ENCODE results near the gene RAB4A. TPM values are rescaled to one million over a fixed set of nuclear protein-coding genes. Genes with fewer than 3 reads are reported as not detected.
A peak's percentile ranks its signal among the peaks of the same experiment; 100 is the strongest.

The RAB4A gene
- total RNA-seq (10 to 100 TPM; 32.3 to 54.4 TPM), polyA plus RNA-seq (10 to 100 TPM; 20.2 to 20.7 TPM)
- long read RNA-seq, donor 1, transcript RAB4A-201 (8 exons, 2,966 nt) = major isoform, 24 of 25 reads
- long read RNA-seq, donor 1, partial matches to known transcripts = 0 of 25 reads
- long read RNA-seq, donor 1, other reads (novel, unspliced or antisense) = 0 of 25 reads
- long read RNA-seq, donor 2, transcript RAB4A-201 (8 exons, 2,966 nt) = major isoform, 13 of 15 reads
- long read RNA-seq, donor 2, partial matches to known transcripts = 0 of 15 reads
- long read RNA-seq, donor 2, other reads (novel, unspliced or antisense) = 0 of 15 reads
- long read RNA-seq, donor 3, transcript RAB4A-201 (8 exons, 2,966 nt) = major isoform, 13 of 13 reads
- long read RNA-seq, donor 3, partial matches to known transcripts = 0 of 13 reads
- long read RNA-seq, donor 3, other reads (novel, unspliced or antisense) = 0 of 13 reads
- long read RNA-seq, donor 4, transcript RAB4A-201 (8 exons, 2,966 nt) = major isoform, 9 of 10 reads
- long read RNA-seq, donor 4, partial matches to known transcripts = 0 of 10 reads
- long read RNA-seq, donor 4, other reads (novel, unspliced or antisense) = 0 of 10 reads
- long read RNA-seq, donor 5, transcript RAB4A-201 (8 exons, 2,966 nt) = major isoform, 33 of 34 reads
- long read RNA-seq, donor 5, partial matches to known transcripts = 0 of 34 reads
- long read RNA-seq, donor 5, other reads (novel, unspliced or antisense) = 0 of 34 reads

GRCh38 chr1:229270547-229271447 is at the start of gene RAB4A:
RAB4A (plus strand) TSS chr1:229271111; CDS start chr1:229271340, 229 bp downstream.
- Histone ChIP-seq H3K4me3 (peak within 1 kb of the TSS; percentile 53), H3K9ac (ENCODE audit: insufficient read depth in 1 of 2, low read length in 2 of 2) (peak within 1 kb of the TSS; percentile 65 to 80), H3K9me3 (ENCODE audit: control insufficient read depth in 4 of 4, insufficient read depth in 3 of 4, low read length in 3 of 4) (peaks cover 0 to 6% (median 0%) of the 10 kb centered on the region in 4 donors), H3K27ac (ENCODE audit: low read depth in 1 of 2, low read length in 1 of 2) (peak within 1 kb of the TSS; percentile 20 to 94), H3K4me1 (ENCODE audit: control insufficient read depth in 5 of 5, insufficient read depth in 5 of 5, low read length in 5 of 5) (peaks cover 11 to 19% (median 16%) of the 10 kb centered on the region in 5 donors), H3K36me3 (ENCODE audit: control insufficient read depth in 4 of 4, insufficient read depth in 4 of 4, low read length in 4 of 4) (no peaks in the 10 kb centered on the region), H3K27me3 (ENCODE audit: control insufficient read depth in 3 of 3, insufficient read depth in 3 of 3, low read length in 2 of 3) (no peaks in the 10 kb centered on the region)
- no peak for TF ChIP-seq CTCF (IDR thresholded peaks at IDR 0.05; ENCODE audit: control extremely low read depth, extremely low read depth)
- WGBS, 2 donors = 11 to 31% methylated on average over 39 to 95 of the region's 95 CpGs
- DNase-seq (peak; percentile 87 to 92 (median 89)), ATAC-seq (ENCODE audit: insufficient read depth, low FRiP score) (peak; percentile 92)

- Histone ChIP-seq H3K27ac (ENCODE audit: low read depth in 1 of 2, low read length in 1 of 2) (no peak overlapping the region), H3K9ac (ENCODE audit: insufficient read depth in 1 of 2, low read length in 2 of 2) (no peak overlapping the region), H3K36me3 (ENCODE audit: control insufficient read depth in 4 of 4, insufficient read depth in 4 of 4, low read length in 4 of 4) (no peaks in the 10 kb centered on the region), H3K4me1 (ENCODE audit: control insufficient read depth in 5 of 5, insufficient read depth in 5 of 5, low read length in 5 of 5) (peaks cover 0 to 11% (median 3%) of the 10 kb centered on the region in 5 donors), H3K27me3 (ENCODE audit: control insufficient read depth in 3 of 3, insufficient read depth in 3 of 3, low read length in 2 of 3) (no peaks in the 10 kb centered on the region), H3K4me3 (no peak overlapping the region), H3K9me3 (ENCODE audit: control insufficient read depth in 4 of 4, insufficient read depth in 3 of 4, low read length in 3 of 4) (peaks cover 0 to 3% (median 0%) of the 10 kb centered on the region in 4 donors)
- DNase-seq (no peak), ATAC-seq (ENCODE audit: insufficient read depth, low FRiP score) (no peak)
- WGBS, 2 donors = 98 to 100% methylated on average over 3 of the region's 3 CpGs
- no peak for TF ChIP-seq CTCF (IDR thresholded peaks at IDR 0.05; ENCODE audit: control extremely low read depth, extremely low read depth)
Observed at GRCh38 chr1:229222081-229222480, 48.8 kb upstream of the RAB4A start.

- H3K36me3 ChIP-seq (ENCODE audit: control insufficient read depth in 4 of 4, insufficient read depth in 4 of 4, low read length in 4 of 4) = no peaks in the 10 kb centered on the region
- H3K4me3 ChIP-seq = no peak overlapping the region
- ATAC-seq (ENCODE audit: insufficient read depth, low FRiP score) (no peak), DNase-seq (no peak)
- no peaks in the 10 kb centered on the region for H3K9me3 ChIP-seq (ENCODE audit: control insufficient read depth in 4 of 4, insufficient read depth in 3 of 4, low read length in 3 of 4)
- H3K27me3 ChIP-seq (ENCODE audit: control insufficient read depth in 3 of 3, insufficient read depth in 3 of 3, low read length in 2 of 3) = no peaks in the 10 kb centered on the region
- no peak overlapping the region for H3K9ac ChIP-seq (ENCODE audit: insufficient read depth in 1 of 2, low read length in 2 of 2)
- WGBS, 2 donors = 84 to 86% methylated on average over 8 of the region's 8 CpGs
- no peak overlapping the region for H3K27ac ChIP-seq (ENCODE audit: low read depth in 1 of 2, low read length in 1 of 2)
- no peak for TF ChIP-seq CTCF (IDR thresholded peaks at IDR 0.05; ENCODE audit: control extremely low read depth, extremely low read depth)
- H3K4me1 ChIP-seq (ENCODE audit: control insufficient read depth in 5 of 5, insufficient read depth in 5 of 5, low read length in 5 of 5) = peaks cover 0 to 11% (median 3%) of the 10 kb centered on the region in 5 donors
Observed at GRCh38 chr1:229223498-229223897, 47.4 kb upstream of the RAB4A start.

Data from lung (tissue), 16 donors.